HG02763 (cell line): ENCODE measurements around the gene PTPRU.

Source experiments
- ATAC-seq: cut with Tn5 transposase; IDR thresholded peaks from one replicate; pipeline ENCODE4 v1.9.1; 2021; ENCODE audit warnings: mild to moderate bottlenecking, moderate library complexity; ENCODE audit not compliant: unreplicated experiment

The PTPRU gene

DNA sequence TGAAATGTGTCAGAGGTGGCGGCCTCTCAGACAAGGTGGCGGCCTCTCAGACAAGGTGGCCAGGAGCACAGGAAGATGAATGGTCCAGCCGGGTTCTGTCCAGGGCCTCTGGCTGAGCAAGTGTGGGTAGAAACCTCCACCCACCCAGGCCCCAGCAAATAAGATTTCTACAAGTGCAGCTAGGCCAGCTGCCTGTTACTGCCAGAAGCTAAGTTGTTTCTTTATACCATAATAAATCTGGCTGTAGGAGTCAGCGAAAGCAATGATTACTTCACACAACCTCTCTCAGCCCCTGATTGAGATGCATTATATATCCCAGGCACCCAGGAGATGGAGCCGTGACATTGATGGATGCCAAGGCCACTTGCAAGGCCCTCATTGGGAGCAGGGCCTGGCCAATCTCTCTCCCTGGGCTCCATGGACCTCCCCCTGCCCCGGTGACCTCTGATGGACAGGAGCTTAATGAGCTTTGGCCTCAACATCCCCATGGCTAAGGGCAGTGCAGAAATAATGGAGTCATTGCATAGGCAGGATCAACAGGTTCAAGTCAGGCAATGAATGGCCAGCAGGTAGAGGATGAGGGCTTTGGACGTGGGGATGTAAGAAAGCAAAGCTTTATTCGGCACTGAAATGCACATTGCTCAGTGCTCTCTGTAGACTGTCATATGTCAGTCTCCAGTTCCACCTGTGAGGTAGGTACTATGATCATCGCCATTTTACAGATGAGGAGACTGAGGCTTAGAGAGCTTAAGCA is 92.9 kb downstream of the PTPRU start:
- no peak for ATAC-seq

DNA sequence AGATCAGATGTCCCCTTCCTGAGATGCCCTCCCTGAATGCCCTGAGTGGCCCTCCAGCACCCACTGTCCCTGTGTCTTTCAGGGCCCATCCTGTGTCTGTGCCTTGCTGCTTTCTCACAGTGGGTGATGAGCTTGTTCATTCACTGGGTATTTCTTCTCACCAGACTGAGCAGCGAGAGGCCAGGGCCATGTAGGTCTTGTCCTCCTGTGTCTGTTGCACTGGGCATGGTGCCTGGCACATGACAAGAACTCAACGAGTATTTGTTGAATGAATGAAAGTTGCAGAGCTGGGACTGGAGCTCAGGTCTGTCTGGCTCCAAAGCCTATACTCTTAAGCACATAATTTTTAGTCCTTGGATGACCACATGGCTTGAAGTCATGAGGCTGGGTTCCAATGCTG is 93.8 kb downstream of the PTPRU start:
- no peak for ATAC-seq

DNA sequence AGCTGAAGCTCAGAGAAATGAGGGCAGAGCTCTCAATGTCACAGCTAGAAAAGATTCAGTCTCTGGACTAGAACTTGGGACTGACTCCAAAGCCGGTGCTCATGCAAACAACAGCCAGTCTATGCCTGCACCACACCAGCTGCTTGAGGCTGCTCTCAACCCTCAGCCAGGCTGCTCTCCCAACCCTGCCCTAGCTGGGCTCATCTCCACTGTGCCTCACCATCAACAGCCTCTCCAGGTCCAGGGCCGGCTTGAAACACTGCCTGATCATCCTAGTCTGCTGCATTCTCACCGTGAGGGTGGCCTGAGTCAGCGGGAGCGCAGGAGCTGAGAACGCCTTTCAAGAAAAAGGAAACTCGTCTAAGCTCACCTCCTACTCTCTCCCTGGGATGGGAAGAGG is 94.5 kb downstream of the PTPRU start:
- ATAC-seq: no peak

DNA sequence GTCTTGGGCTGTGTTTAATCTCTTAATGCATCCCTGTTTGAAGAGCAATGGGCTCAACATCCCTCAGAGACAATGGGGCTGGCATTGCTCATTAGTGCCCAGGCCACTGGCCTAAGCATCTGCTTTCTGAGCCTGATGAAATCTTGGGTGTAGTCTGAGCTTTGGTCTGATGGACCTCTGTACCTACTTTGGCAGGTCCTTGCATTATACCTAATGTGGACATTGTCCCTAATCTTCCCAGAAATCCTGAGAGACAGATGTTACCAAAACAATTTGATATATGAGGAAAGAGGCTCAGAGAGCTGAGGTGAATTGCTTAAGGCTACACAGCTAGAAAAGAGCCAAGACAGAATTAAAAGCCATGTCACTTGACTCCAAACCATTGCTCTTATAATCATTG is 95.0 kb downstream of the PTPRU start:
- no peak for ATAC-seq

DNA sequence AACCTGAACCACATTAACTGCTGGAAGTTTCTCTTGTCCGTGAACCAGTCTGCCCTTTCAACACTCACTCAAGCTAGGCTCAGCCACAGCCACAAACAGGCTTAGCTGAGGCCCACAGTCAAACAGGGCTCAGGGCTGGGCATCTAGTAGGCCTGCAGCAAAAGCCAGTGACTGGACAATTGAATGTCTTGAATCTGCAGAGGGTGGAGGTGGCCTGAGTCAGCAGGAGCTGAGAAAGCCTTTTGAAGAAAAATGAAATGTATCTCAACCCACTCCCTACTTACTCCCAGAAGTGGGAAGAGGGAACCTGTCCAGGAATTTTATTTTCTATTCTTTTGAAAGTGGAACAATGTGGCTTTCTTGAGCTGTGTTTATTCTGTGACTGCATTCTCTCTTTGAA is 95.4 kb downstream of the PTPRU start:
- no peak for ATAC-seq

DNA sequence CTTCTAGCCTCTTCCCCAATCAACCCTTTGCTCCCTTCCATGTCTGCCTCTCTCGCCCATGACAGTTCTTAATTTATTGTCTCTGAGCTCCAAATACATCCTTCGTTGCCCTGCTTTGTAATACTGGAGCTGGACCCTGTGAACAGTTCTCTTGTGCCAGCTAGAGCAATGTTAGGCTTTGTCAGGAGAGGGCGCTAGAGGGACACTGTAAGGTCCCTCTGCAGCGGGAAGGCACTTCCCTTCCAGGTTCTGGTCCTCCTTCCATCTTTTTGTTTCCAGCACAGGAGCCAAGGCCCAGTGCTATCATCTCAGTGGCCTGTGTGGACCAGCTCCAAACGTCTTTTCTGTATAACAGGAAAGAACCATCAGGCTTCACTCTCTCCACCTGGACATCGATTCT is 95.9 kb downstream of the PTPRU start:
- no peak for ATAC-seq

DNA sequence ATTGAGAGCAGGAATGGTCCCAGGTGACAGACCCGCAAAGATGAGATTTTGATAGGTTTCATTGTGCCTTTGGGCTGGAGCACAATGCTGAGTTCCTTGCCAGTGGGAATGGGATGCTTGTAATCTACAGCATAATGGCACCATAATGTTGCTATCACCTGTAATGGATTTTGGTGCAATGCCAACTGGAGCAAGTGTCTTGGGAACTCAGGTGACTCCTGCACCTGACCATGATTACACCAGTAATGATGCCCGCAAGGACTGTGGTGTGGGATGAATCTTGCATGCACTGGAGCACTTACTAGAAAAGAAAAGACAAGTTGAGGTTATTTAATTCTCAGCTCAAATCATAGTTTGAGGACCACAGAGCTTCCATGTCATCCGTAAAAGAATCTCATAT is 96.7 kb downstream of the PTPRU start:
- no peak for ATAC-seq

DNA sequence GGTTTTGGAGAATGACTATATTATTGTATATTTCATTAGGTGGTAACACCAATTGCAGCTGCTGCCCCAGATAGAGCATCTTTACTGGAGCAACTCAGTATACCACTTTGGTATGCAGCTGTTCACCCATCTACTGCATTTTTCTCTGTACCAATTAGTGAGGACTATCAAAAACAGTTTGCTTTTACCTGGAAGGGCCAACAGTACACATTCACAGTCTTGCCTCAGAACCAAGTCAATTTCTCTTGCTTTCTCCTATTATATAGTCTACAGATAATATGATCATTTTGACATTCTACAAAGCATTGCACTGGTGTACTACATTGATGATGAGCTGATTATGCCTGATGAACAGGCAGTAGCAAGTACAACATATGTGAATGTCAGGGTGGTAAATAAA is 99.3 kb downstream of the PTPRU start:
- ATAC-seq: no peak

DNA sequence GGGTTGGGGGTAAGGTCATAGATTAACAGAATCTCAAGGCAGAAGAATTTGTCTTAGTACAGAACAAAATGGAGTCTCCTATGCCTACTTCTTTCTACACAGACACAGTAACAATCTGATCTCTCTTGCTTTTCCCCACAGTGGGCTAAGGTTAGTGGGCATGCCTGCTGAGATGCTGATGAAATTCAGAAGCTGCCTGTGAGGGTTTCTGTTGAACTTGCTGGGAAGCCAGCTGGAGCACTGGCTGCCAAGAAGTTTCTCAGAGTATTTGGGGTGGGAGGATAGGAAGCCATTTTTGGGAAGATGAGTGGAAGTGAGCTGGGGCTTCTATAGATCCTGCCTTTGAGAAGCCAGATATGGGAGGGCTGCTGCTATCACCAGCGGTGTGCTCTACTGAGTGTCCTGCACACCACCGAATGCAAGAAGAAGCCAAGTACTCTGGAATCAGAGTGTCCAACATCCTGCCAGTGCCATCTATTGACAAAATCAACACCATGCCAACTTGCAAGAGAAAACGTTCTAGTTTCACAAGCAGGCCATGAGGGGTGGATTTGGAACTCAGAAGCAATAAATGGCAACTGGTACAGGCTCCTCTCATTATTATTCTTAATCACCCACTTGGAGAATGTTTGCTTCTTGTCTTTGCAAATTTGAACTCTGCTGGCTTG is 102.7 kb downstream of the PTPRU start:
- ATAC-seq: no peak

DNA sequence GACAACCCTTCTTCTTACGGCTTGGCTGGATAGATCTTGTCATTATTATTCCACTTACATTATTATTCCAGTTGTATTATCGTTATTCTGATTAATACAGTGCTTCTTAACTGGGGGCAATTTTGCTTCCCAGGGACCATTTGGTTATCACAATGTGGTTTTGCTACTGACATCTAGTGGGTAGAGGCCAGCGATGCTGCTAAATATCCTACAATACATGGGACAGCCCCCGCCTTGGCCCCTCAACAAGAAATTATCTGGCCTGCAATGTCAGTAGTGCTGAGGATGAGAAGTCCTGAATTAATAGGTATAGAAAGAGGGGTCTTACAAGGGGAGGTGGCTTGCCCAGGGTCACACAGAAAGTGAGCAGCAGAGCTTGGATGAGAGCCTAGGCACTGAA is 105.6 kb downstream of the PTPRU start:
- ATAC-seq: no peak

DNA sequence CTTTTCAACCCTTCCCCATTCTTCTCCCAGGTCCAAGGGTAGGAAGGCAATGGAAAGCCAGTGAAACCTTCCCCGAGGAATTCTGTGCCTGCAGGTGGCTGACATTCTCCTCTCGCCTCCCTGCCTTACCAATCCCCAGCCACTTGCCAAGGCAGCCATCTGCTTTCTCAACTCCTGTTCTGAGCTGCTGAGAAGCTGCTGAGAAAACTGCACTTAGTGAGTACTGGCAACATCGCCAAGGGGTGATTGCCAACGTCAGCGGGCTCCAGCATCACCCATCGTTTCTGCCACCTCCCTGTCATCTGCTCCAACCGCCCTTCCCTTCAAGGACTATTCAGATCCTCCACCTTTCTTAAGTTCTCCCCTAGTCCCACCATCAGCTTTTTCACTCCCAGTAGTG is 106.0 kb downstream of the PTPRU start:
- ATAC-seq: no peak

DNA sequence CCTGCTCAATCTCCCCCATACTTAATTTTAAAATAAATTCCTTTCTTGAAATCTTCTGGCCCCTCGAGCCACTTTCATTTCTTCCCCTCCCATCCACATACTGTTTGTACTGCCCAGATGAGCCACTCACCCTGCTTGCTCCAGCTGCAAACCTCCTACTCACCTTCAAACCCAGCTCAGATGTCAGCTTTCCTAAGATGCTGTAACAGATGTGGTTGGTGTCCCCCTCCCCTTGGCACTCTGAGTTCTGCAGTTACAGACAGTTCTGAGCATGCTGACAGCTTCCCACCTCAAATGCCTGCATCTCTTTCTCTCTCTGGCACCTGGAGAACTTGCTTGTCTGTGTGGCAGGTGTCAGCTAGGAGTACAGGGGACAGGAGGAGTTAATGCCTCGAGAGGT is 106.7 kb downstream of the PTPRU start:
- ATAC-seq: no peak

DNA sequence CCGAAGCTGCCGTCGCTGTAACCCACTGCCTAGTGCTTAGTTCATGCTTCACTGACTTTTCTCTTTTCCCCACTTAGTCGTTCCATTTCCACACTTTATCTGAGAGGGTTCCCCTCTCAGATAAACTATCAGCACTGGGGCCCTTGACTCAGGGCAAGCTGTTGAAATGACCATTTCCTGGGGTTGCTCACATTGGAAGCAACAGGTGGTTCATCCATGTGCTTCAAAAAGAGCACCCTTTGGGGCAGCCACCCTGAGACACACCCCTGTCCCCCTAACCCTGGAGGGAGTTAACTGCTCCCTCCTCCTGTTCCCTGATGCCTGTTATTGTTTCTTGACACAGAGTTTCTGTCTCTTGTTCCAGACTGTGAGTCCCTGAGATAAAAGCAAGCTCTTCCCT is 107.2 kb downstream of the PTPRU start:
- ATAC-seq: no peak

DNA sequence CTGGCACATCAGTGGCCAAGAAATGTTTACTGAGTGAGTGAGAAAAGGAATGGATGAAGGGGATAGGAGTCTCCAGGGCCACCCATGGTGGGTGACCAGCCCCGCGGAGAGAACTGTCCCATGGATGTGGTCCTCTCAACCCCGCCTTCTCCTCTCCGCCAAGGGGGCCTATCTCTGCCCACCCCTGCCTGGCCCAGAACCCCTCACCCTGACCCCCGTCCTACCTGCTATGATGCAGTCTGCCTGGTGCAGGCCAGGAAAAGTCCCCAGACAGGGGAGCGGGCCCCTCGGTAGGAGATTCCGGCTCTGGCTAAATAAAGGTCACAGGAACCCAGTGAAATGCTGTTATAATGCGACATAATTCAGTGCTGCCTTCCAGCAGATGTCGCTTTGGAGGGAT is 107.6 kb downstream of the PTPRU start:
- no peak for ATAC-seq

DNA sequence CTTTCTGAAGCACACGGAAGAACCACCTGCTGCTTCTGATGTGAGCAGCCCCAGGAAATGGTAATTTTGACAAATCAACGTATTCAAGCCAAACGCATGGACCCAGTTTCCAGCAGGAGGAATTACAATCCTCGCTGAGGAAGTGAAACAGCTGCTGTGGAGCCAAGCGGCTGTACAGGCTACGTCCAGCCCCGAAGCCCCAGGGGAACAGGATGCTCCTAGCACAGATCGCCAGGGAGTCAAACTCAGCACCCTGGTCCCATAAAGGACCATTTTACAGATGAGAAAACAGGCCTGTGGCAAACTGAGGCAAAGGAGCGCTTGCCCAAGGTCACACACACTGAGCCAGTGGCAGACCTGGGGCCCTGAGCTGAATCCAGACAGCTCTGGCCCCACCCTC is 108.0 kb downstream of the PTPRU start:
- ATAC-seq: no peak

DNA sequence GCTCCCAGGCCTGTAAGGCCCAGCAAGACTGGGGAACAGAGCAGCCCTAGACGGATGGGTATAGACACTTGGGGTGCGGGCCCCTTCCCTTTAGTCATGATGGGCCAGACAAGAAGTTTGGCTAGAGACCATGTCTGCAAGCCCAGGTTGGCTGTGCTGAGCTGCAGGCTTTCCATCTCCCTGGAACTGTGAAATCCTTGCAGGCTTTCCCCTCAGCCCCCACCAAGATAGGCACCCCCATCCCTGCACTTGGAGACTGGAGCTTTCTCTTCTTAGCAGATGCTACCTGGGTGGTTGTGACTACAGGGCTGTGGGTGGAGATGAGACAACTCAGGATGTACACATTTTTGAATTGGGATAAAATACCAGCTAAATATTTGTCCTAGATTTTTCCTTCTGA is 110.3 kb downstream of the PTPRU start:
- ATAC-seq: no peak

DNA sequence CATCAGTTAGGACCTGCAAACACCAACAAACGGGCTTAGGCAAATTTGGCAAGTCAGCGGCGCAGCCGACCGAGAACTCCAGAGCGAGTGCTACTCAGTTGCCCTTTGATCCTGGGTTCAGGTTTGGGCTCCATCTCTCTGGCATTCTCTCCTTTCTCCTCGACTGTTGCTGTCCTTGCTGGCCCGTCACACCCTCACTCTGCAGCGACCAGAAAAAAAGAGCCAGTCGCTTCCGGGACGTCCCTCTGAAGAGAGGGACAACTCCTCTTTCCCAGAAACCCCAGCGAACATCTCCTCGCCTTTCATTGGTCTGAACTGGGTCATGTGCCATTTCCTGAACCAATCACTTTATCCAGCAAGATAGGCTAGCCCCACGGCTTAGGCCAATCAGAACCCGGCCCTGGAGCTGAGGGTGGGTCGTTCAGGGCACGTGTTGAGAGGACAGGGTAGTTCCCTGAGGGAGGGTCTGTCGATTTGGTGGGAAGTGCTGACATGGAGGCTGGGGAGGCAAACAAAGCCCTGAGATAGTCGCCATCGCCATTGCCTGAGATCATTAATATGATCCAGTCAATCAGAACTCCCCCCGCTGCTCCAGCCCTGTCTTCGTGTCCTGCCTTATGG is 113.7 kb downstream of the PTPRU start:
- ATAC-seq: no peak

DNA sequence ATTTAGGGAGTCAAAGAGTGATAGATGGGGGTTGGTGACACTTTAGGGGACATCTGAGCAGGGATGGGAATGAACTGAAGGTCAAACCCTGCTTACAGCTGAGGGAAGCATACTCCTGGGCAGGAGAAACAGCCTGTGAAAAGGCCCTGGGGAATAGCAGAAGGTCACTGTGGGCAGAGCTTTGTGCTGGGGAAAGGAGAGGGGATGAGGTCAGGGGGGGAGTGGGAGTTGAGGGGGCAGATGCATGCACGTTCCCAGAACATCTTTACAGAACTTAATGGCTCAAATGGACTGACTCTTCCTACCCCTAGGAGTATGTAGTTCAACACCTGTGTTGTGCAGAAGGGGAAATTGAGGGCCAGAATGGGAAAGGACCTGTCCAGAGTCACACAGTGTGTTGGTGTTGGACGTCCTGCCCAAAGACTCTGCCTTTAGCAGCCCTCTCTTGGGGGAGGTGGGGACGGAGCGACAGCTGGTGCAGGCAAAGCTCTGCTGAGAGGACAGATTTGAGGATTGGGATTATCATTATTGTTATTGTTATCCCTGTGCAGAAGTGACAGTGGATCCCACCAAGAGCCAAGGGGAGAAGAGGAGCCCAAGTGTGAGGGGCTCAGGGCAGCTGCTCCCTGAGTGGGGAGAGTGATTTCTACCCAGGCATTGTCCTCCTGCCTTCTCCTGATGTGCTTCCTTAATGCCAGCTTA is 116.5 kb downstream of the PTPRU start:
- ATAC-seq: no peak

DNA sequence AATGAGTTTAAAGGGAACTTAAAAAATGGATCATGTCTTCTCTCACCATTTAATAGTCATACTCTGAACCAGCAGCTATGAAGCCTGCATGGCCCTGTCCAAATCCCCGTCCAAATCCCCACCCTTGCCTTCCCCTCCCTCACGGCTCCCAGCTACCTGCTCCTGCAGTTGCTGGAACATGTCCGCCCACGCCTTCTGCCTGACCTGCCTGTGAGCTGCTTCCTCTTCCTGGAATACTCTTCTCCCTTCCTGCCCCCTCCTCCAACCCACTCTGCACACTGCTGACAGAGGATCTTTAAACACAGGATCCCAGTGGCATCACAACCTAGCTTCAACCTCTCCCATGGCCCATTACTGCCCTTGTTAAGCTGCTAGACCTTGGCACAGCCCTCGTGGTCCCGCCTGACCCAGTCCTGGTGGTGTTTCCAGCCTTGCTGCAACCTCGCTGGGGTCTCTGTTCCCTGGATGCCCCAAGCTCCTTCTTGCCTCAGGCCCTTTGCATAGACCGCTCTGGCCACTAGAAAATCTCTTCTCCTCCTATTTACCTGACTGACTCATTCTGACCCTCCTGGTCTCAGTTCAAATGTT is 118.3 kb downstream of the PTPRU start:
- no peak for ATAC-seq

DNA sequence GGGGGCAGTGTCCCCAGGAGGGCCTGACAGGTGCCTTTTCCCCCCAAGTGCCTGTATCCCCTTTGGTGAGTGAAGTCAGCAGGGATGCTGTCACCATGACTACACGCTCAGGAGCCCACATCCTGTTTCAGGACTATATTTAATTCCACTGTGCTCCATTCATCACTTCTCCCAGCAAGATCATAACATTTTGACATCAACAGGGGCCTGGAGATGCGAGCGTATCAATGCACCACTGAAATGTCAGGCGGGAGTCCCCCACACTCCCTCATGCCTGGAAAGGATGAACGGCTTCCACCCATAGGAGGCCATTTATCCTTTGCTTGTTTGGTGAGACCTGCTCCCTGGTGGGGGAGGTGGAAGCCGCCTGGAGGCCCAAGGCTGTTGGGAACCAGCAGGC is 119.1 kb downstream of the PTPRU start:
- no peak for ATAC-seq

DNA sequence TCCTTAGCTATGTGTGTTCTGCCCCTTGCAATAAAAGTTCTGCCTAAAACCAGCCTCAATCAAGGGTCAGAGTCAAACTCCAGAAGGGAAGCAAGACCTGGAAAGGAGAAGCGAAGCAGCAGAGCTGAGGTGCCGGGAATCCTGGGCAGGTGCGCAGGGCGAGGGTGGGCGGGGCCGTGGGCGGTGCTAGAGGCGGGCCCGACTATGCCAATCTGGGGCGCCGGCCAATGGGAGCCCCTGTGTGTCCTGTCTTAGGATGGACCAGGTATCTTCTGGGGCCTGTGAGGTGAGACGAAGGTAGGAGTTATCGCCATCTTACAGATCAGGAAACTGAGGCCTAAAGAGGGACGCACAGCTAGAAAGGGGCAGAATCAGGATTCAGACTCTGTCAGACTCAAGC is 120.3 kb downstream of the PTPRU start:
- ATAC-seq: no peak
